Activated T-helper 9 cell treated with anti-CD3 and anti-CD28 coated beads, Interleukin-2, amount 50 U/mL, for 16 hours (primary cell): ENCODE measurements around the gene NF2.

Source experiments
- DNase-seq: peaks from one replicate; pipeline ENCODE4 v3.0.0-alpha.2; 2020; ENCODE audit warnings: low read depth

NF2 gene

GRCh38 chr22:29631725-29632124, 28.3 kb downstream of the NF2 start:
- no peak for DNase-seq

- DNase-seq = no peak
Measured at GRCh38 chr22:29632672-29633071, 29.2 kb downstream of the NF2 start.

- DNase-seq = no peak
Measured at GRCh38 chr22:29633514-29634312, 30.3 kb downstream of the NF2 start.

- no peak for DNase-seq
Measured at GRCh38 chr22:29634847-29635246, 31.4 kb downstream of the NF2 start.

- no peak for DNase-seq
Measured at GRCh38 chr22:29635734-29636357, 32.4 kb downstream of the NF2 start.

- DNase-seq = no peak
Measured at GRCh38 chr22:29636751-29637150, 33.3 kb downstream of the NF2 start.

GRCh38 chr22:29637181-29637580, 33.7 kb downstream of the NF2 start:
- DNase-seq = no peak

- no peak for DNase-seq
Measured at GRCh38 chr22:29638678-29639077, 35.2 kb downstream of the NF2 start.

- DNase-seq = no peak
Measured at GRCh38 chr22:29639096-29639495, 35.7 kb downstream of the NF2 start.

GRCh38 chr22:29641042-29641699, 37.7 kb downstream of the NF2 start:
- DNase-seq = no peak

GRCh38 chr22:29641700-29642330, 38.4 kb downstream of the NF2 start:
- no peak for DNase-seq

GRCh38 chr22:29642694-29643093, 39.3 kb downstream of the NF2 start:
- DNase-seq = no peak

GRCh38 chr22:29647954-29648737, 44.7 kb downstream of the NF2 start:
- no peak for DNase-seq

GRCh38 chr22:29650370-29650769, 46.9 kb downstream of the NF2 start:
- DNase-seq = no peak

- DNase-seq = no peak
Measured at GRCh38 chr22:29651652-29652051, 48.2 kb downstream of the NF2 start.

- no peak for DNase-seq
Measured at GRCh38 chr22:29654420-29654819, 51.0 kb downstream of the NF2 start.

GRCh38 chr22:29654882-29655281, 51.4 kb downstream of the NF2 start:
- DNase-seq = no peak

- no peak for DNase-seq
Measured at GRCh38 chr22:29658176-29658575, 54.7 kb downstream of the NF2 start.

GRCh38 chr22:29660021-29660420, 56.6 kb downstream of the NF2 start:
- DNase-seq = no peak

- no peak for DNase-seq
Measured at GRCh38 chr22:29661336-29661735, 57.9 kb downstream of the NF2 start.

GRCh38 chr22:29663180-29663821, 59.9 kb downstream of the NF2 start:
- DNase-seq = no peak
